Measurements from ENCODE around the gene AIG1.

GRCh38 chr6:143229400-143229799, 168.7 kb downstream of the AIG1 start:
- no peak for TF ChIP-seq CTCF (IDR thresholded peaks at IDR 0.05)
- TF ChIP-seq POLR2A (IDR thresholded peaks at IDR 0.05), result no peak

All from adrenal gland (tissue), 5 donors.